Measurements from ENCODE around the gene CBX8.

Gene CBX8

DNA sequence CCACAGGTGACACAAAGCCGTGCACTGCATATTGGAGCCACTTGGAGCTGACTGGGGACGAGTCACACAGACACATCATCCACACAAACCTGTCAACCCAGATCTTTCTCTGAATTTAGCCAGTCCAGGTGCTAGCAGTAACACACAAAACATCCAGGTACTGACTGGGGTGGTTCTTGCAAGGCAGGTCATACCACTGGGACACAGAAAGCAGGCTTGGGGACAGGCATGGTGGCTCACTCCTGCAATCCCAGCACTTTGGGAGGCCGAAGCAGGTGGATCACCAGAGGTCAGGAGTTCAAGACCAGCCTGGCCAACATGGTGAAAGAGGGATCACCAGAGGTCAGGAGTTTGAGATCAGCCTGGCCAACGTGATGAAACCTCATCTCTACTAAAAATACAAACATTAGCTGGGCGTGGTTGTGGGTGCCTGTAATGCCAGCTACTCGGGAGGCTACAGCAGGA is 51.2 kb downstream of the CBX8 start:
- TF ChIP-seq, protein P1, sequence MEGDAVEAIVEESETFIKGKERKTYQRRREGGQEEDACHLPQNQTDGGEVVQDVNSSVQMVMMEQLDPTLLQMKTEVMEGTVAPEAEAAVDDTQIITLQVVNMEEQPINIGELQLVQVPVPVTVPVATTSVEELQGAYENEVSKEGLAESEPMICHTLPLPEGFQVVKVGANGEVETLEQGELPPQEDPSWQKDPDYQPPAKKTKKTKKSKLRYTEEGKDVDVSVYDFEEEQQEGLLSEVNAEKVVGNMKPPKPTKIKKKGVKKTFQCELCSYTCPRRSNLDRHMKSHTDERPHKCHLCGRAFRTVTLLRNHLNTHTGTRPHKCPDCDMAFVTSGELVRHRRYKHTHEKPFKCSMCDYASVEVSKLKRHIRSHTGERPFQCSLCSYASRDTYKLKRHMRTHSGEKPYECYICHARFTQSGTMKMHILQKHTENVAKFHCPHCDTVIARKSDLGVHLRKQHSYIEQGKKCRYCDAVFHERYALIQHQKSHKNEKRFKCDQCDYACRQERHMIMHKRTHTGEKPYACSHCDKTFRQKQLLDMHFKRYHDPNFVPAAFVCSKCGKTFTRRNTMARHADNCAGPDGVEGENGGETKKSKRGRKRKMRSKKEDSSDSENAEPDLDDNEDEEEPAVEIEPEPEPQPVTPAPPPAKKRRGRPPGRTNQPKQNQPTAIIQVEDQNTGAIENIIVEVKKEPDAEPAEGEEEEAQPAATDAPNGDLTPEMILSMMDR (IDR thresholded peaks at IDR 0.05; ENCODE audit: low read depth, low read length): no peak

DNA sequence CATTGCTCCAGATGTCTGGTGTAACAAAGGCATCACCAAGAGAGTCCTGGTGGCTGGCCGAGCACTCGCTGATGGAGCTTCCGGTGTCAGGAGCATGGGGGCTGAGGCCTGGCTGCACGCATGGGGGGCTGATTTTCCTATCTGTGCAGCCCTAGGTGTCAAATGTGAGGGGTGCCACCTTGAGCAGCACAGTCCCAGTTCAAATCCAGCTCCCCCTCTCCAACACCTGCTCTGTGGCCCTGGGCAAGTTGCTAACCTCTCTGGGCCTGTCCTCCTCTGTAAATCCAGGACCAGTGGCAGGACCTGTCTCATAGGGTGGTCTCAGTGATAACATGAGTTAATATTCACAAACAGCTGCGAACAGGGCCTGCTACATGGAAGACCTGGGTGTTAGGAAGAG is 53.3 kb downstream of the CBX8 start:
- TF ChIP-seq, protein P1 (IDR thresholded peaks at IDR 0.05; ENCODE audit: low read depth, low read length): no peak
- DNase-seq (ENCODE audit: extremely low read depth, low read depth): no peak

More for the DNA sequence above, 51.2 kb downstream of the CBX8 start:
- DNase-seq (ENCODE audit: extremely low read depth, low read depth): no peak

DNA sequence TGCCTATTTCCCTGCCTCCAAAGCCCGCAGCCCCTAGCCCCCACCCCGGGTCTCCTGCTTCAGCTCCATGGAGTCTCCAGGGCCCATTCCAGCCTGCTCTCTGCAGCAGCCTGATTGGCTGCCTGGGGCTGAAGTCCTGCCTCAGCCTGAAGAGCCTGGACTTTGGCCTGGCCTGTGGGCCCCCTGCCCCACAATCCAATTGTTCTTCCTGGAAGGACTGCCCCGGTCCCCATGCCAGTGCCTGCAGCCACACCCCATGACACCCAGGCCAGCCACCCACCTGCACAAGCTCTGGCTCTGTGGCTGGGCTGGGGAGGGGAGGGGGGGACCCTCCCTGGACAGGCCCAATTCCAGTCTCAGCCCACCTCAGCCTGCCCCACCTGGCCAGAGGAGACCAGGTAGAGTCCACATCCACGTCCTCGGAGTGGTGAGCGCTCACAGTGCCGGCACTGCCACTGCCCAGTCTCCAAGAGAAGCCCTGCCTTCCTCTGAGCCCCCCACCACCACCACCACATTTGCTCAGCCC is 53.9 kb downstream of the CBX8 start:
- TF ChIP-seq, protein P1 (IDR thresholded peaks at IDR 0.05; ENCODE audit: low read depth, low read length): no peak
- no peak for DNase-seq (ENCODE audit: extremely low read depth, low read depth)

DNA sequence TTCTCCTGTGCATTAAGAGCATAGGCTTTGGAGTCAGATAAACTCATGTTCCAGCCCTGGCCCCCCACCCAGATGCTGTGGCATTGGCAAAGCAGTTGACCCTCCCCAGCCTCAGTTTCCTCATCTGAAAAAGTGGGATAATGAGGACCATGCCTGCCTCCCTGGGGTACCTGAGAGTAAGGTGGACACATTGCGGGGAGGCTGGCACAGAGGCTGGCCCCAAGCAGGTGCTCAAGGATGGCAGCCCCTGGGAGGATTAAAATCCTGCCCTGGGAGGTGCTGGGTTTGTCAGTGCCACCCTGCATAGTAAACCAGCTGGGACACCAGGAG is 54.3 kb downstream of the CBX8 start:
- TF ChIP-seq, protein P1 (IDR thresholded peaks at IDR 0.05; ENCODE audit: low read depth, low read length): no peak
- no peak for DNase-seq (ENCODE audit: extremely low read depth, low read depth)

All from AG09319 (cell line).